HT1080 (cell line): ENCODE data around the gene UACA. TPM values are rescaled to one million over a fixed set of nuclear protein-coding genes. Genes with fewer than 3 reads are reported as not detected.

ENCODE experiments used
- DNase-seq: peaks from one replicate; pipeline ENCODE4 v3.0.0-alpha.2; 2015; ENCODE audit warnings: low read depth
- total RNA-seq: library from RNA; depleted of rRNA; stranded (reverse); fragments of >200 nt; shearing (Covaris generic); gene quantifications from 2 replicates; pipeline ENCODE4 v1.2.3, GENCODE V29; 2014; rRNA removed

Gene UACA
- total RNA-seq, 1 experiment from 2014 or later, result 56.1 TPM

GRCh38 chr15:70604666-70605315, 158.6 kb downstream of the UACA start:
- DNase-seq, result peak; percentile 59

Other genes with a start within 250 kb of the UACA start
- gene LARP6, start 90.6 kb upstream of the UACA start, total RNA-seq, result 75.6 and 87.1 TPM in 2 replicates
- 3.3 and 3.8 TPM in 2 replicates for gene THAP10, start 128.9 kb upstream of the UACA start, total RNA-seq
- gene LRRC49, start 129.3 kb upstream of the UACA start, total RNA-seq, result 6.2 and 6.7 TPM in 2 replicates